ENCODE data around the gene KIF4A. TPM values are rescaled to one million over a fixed set of nuclear protein-coding genes. Genes with fewer than 3 reads are reported as not detected.

KIF4A gene
- total RNA-seq, 3 donors from 2014 or later (not counting 1 experiment from before 2014, with no cell fraction given): 0.53 to 1.3 (median 0.79) TPM

DNA sequence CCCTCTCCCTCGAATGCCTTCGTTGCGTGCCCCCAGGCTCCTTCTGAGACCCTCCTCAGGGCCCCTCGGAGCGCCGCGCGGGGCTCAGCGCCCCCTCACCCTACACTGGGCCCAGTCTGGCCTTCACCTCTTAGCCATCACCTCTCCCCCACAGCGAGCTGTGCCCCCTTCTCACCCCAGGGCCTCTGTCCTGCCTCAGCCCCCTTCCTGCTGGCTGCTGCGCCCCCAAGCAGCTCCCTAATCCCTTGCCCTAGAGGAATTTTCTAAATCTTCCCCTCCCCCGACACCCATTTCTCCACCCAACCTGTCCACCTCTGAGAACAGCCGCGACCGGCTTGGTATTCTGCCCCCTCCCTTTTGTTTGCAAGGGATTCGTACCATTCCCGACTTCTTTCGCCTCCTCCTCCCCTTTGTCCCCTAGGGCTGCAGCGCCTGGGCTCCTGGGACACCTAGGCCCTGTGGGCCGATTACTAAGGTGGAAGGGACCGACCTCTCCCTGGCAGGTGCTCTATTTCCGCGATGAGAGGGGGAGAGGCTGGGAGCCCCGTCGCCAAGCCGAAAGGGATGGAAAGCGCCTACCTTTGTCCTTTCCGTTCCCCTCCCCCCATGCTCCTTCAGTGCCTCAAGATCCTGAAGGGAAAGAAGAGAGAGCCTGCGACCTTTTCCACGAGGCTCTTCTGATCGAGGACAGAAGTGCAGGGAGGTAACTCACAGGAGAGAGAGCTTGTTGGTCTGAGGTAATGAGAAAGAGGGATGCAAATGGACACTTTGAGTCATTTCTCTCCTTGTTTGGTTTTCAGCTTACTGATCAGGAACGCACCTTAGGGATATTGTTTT, 165.7 kb downstream of the KIF4A start:
- peak in 1 of 2 donors; percentile 21 for DNase-seq
- peak overlapping the region; percentile 47 for H3K4me3 ChIP-seq (ENCODE audit: low read length)
- no peaks in the 10 kb centered on the region for H3K9me3 Mint-ChIP-seq

GRCh38 chrX:70456256-70456655, 166.4 kb downstream of the KIF4A start:
- Mint-ChIP-seq H3K9me3 (no peaks in the 10 kb centered on the region), H3K27me3 (ENCODE audit: low read depth in 2 of 2) (no peaks in the 10 kb centered on the region), H3K4me3 (peak overlapping the region; percentile 89), H3K27ac (peak overlapping the region; percentile 57 to 91), H3K4me1 (peaks cover 24 to 50% of the 10 kb centered on the region in 2 donors), H3K36me3 (no peaks in the 10 kb centered on the region)
- H3K4me1 ChIP-seq (ENCODE audit: control insufficient read depth, insufficient read depth, low read length): peaks cover 37% of the 10 kb centered on the region
- peaks cover 3% of the 10 kb centered on the region for H3K36me3 ChIP-seq (ENCODE audit: control insufficient read depth, insufficient read depth, low read length)
- intact Hi-C loops (cut with micrococcal nuclease): loop anchor here (10.0 kb wide), 1 partner anchor 209 kb away; no protein-coding TSS in a partner anchor
- no peak for TF ChIP-seq CTCF (IDR thresholded peaks at IDR 0.05)
- H3K4me3 ChIP-seq (ENCODE audit: low read length): peak overlapping the region; percentile 47
- WGBS (ENCODE audit: insufficient coverage): 15% methylated on average over 2 of the region's 2 CpGs
- H3K27ac ChIP-seq (ENCODE audit: low read length): no peak overlapping the region
- DNase-seq: peak in 1 of 2 donors; percentile 26
- H3K27me3 ChIP-seq (ENCODE audit: control insufficient read depth, insufficient read depth, low read length): no peaks in the 10 kb centered on the region
- no peak for ATAC-seq
- no peaks in the 10 kb centered on the region for H3K9me3 ChIP-seq (ENCODE audit: control insufficient read depth, insufficient read depth, low read length)

More for the DNA sequence above, 165.7 kb downstream of the KIF4A start:
- Histone ChIP-seq H3K36me3 (ENCODE audit: control insufficient read depth, insufficient read depth, low read length) (peaks cover 3% of the 10 kb centered on the region), H3K9me3 (ENCODE audit: control insufficient read depth, insufficient read depth, low read length) (no peaks in the 10 kb centered on the region), H3K27ac (ENCODE audit: low read length) (peak overlapping the region; percentile 71), H3K27me3 (ENCODE audit: control insufficient read depth, insufficient read depth, low read length) (no peaks in the 10 kb centered on the region), H3K4me1 (ENCODE audit: control insufficient read depth, insufficient read depth, low read length) (peaks cover 37% of the 10 kb centered on the region)
- WGBS (ENCODE audit: insufficient coverage): 3% methylated on average over 19 of the region's 32 CpGs
- TF ChIP-seq CTCF (IDR thresholded peaks at IDR 0.05): no peak
- ATAC-seq: no peak
- Mint-ChIP-seq H3K27me3 (ENCODE audit: low read depth in 2 of 2) (no peaks in the 10 kb centered on the region), H3K4me1 (peaks cover 24 to 50% of the 10 kb centered on the region in 2 donors), H3K4me3 (peak overlapping the region; percentile 89), H3K36me3 (no peaks in the 10 kb centered on the region), H3K27ac (peak overlapping the region; percentile 57 to 91)
- intact Hi-C loops (cut with micrococcal nuclease): loop anchor here (10.0 kb wide), 1 partner anchor 209 kb away; no protein-coding TSS in a partner anchor

DNA sequence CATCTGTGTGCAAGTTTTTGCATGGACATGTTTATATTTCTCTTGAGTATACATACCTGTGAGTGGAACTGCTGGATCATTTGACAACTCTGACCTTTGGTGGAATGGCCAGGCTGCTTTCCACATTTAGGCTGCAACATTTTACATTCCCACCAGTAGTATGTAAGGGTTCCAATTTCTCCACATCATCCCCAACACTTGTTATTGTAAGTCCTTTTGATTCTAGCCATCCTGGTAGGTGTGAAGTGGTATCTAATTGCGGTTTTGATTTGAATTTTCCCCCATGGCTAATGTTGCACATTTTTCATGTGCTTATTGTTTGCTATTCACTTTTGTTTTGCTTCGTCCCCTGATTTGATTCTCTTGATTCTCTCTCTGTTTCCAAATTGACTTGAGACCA, 171.1 kb downstream of the KIF4A start:
- Histone ChIP-seq H3K27me3 (ENCODE audit: control insufficient read depth, insufficient read depth, low read length) (no peaks in the 10 kb centered on the region), H3K36me3 (ENCODE audit: control insufficient read depth, insufficient read depth, low read length) (peaks cover 3% of the 10 kb centered on the region), H3K27ac (ENCODE audit: low read length) (no peak overlapping the region), H3K9me3 (ENCODE audit: control insufficient read depth, insufficient read depth, low read length) (no peaks in the 10 kb centered on the region), H3K4me3 (ENCODE audit: low read length) (no peak overlapping the region), H3K4me1 (ENCODE audit: control insufficient read depth, insufficient read depth, low read length) (no peaks in the 10 kb centered on the region)
- Mint-ChIP-seq H3K9me3 (no peaks in the 10 kb centered on the region), H3K4me3 (no peak overlapping the region), H3K4me1 (peaks cover 12 to 13% of the 10 kb centered on the region in 2 donors), H3K27ac (no peak overlapping the region), H3K27me3 (ENCODE audit: low read depth in 2 of 2) (no peaks in the 10 kb centered on the region), H3K36me3 (no peaks in the 10 kb centered on the region)
- no peak for DNase-seq
- intact Hi-C loops (cut with micrococcal nuclease): no loop called here
- TF ChIP-seq CTCF (IDR thresholded peaks at IDR 0.05): no peak
- 95% methylated on average over 2 of the region's 2 CpGs for WGBS (ENCODE audit: insufficient coverage)
- ATAC-seq: no peak

Measured in natural killer cell (primary cell).